HCT116 (cell line): ENCODE data around the gene APOC1. TPM values are rescaled to one million over a fixed set of nuclear protein-coding genes. Genes with fewer than 3 reads are reported as not detected.

Experiments
- ATAC-seq: fragments of 200-7000 bp; cut with Tn5 transposase; 2 replicates; pipeline ENCODE4 v1.9.1; 2020; ENCODE audit warnings: mild to moderate bottlenecking, moderate library complexity
- BruUV-seq: library from RNA; stranded (reverse); fragments of 400-500 nt; replicated peaks from 2 replicates; lab custom pipeline; 2021; lab: Mats Ljungman, UMichigan
- CTCF ChIA-PET: fragments of 300-600 bp; sonication (Branson Sonifier 250); formaldehyde crosslinking; loops from one replicate; lab custom pipeline; 2021; ENCODE audit warnings: antibody characterized with exemption; lab: Charles Lee
- POLR2A ChIA-PET: fragments of 300-600, 350-600 bp; sonication (Branson Sonifier 250); formaldehyde crosslinking; loops from one replicate; lab custom pipeline; 2021; ENCODE audit warnings: antibody characterized with exemption; lab: Charles Lee
- RAD21 ChIA-PET, 2 experiments: fragments of 300-600 bp; sonication (Branson Sonifier 250); formaldehyde crosslinking; loops; one replicate each; lab custom pipeline; 2023; ENCODE audit warnings: low total read pairs in 2 of 2; ENCODE audit not compliant: uncharacterized antibody in 2 of 2, unreplicated experiment in 2 of 2, low non-redundant PET in 1 of 2; lab: Charles Lee
- DNase-seq: peaks from one replicate; pipeline ENCODE4 v3.0.0-alpha.2; 2010; ENCODE audit warnings: low read depth, low spot score
- H2AFZ ChIP-seq: fragments of 200-600 bp; shearing (Covaris generic), sonication (generic); 2 replicates; pipeline ENCODE4 v1.6.1; 2017; ENCODE audit warnings: low read depth, mixed run types, mixed read lengths, antibody characterized with exemption, low read length; ENCODE audit not compliant: poor library complexity, severe bottlenecking
- H3K27ac ChIP-seq: 2 replicates; pipeline ENCODE4 v1.5.1; 2012; ENCODE audit warnings: low read depth, low read length
- H3K27me3 ChIP-seq: fragments of 200-600 bp; sonication (generic); 2 replicates; pipeline ENCODE4 v1.6.1; 2016; ENCODE audit warnings: mixed run types, low read length, mixed read lengths; ENCODE audit not compliant: insufficient read depth
- H3K36me3 ChIP-seq, 2 experiments: fragments of 200-500 bp in 1 of 2; fragments of 200-600 bp in 1 of 2; sonication (Bioruptor generic) in 1 of 2; sonication (generic) in 1 of 2; 2 replicates each; pipeline versions ENCODE4 v1.5.1 to v1.6.1; 2014 to 2016; ENCODE audit warnings: low read length in 2 of 2, inconsistent platforms in 1 of 2, mixed read lengths in 1 of 2, mixed run types in 1 of 2; ENCODE audit not compliant: insufficient read depth in 2 of 2, control insufficient read depth in 1 of 2
- H3K4me1 ChIP-seq, 2 experiments: fragments of 200-600 bp in 1 of 2; sonication (generic) in 1 of 2; 2 replicates each; pipeline versions ENCODE4 v1.5.1 to v1.6.1; 2012 to 2017; ENCODE audit warnings: low read length in 2 of 2, inconsistent platforms in 1 of 2, mild to moderate bottlenecking in 1 of 2, mixed read lengths in 1 of 2, mixed run types in 1 of 2, moderate library complexity in 1 of 2; ENCODE audit not compliant: insufficient read depth in 2 of 2, control insufficient read depth in 1 of 2
- H3K4me2 ChIP-seq: fragments of 200-600 bp; sonication (generic); 2 replicates; pipeline ENCODE4 v1.6.1; 2017; ENCODE audit warnings: mixed run types, low read length, mixed read lengths
- H3K4me3 ChIP-seq, 2 experiments: fragments of 200-600 bp in 1 of 2; sonication (generic) in 1 of 2; replicated peaks in 1 of 2; 2 replicates each; pipeline ENCODE4 v1.5.1; 2011 to 2016; ENCODE audit warnings: low read length in 2 of 2, control low read depth in 1 of 2, low read depth in 1 of 2, mild to moderate bottlenecking in 1 of 2, mixed read lengths in 1 of 2, mixed run types in 1 of 2
- H3K79me2 ChIP-seq: fragments of 200-600 bp; sonication (generic); 2 replicates; pipeline ENCODE4 v1.6.1; 2017; ENCODE audit warnings: mild to moderate bottlenecking, mixed run types, low read length, moderate library complexity, mixed read lengths; ENCODE audit not compliant: insufficient read depth
- H3K9ac ChIP-seq: fragments of 200-600 bp; sonication (generic); 2 replicates; pipeline ENCODE4 v1.6.1; 2016; ENCODE audit warnings: low read length, mixed read lengths
- H3K9me2 ChIP-seq: fragments of 200-600 bp; sonication (generic), shearing (Covaris generic); 2 replicates; pipeline ENCODE4 v1.6.1; 2017; ENCODE audit warnings: mixed run types, mild to moderate bottlenecking, moderate library complexity; ENCODE audit not compliant: insufficient read depth
- H3K9me3 ChIP-seq, 2 experiments: fragments of 200-500 bp in 1 of 2; fragments of 200-600 bp in 1 of 2; sonication (Bioruptor generic) in 1 of 2; sonication (generic) in 1 of 2; 2 replicates each; pipeline ENCODE4 v1.6.1; 2014 to 2017; ENCODE audit warnings: low read length in 2 of 2, mixed read lengths in 2 of 2, inconsistent platforms in 1 of 2, low read depth in 1 of 2, mild to moderate bottlenecking in 1 of 2, mixed run types in 1 of 2, moderate library complexity in 1 of 2; ENCODE audit not compliant: control insufficient read depth in 1 of 2, insufficient read depth in 1 of 2
- H4K20me1 ChIP-seq: fragments of 200-600 bp; sonication (generic), shearing (Covaris generic); 2 replicates; pipeline ENCODE4 v1.6.1; 2017; ENCODE audit warnings: mixed run types, mild to moderate bottlenecking, moderate library complexity; ENCODE audit not compliant: insufficient read depth
- EGR1 ChIP-seq: IDR thresholded peaks from 2 replicates; pipeline ENCODE4 v1.6.1; 2012; ENCODE audit warnings: low read depth
- ELF1 ChIP-seq: IDR thresholded peaks from 2 replicates; pipeline ENCODE4 v1.6.1; 2012; ENCODE audit warnings: low read depth, borderline replicate concordance
- FOSL1 ChIP-seq: IDR thresholded peaks from 2 replicates; pipeline ENCODE4 v1.6.1; 2012; ENCODE audit warnings: low read depth
- JUND ChIP-seq: IDR thresholded peaks from 2 replicates; pipeline ENCODE4 v1.6.1; 2012
- MAX ChIP-seq: IDR thresholded peaks from 2 replicates; pipeline ENCODE4 v1.6.1; 2012
- POLR2A ChIP-seq: IDR thresholded peaks from 2 replicates; pipeline ENCODE4 v1.7.0; 2011; ENCODE audit warnings: borderline replicate concordance; ENCODE audit not compliant: insufficient read depth, insufficient read length; ENCODE audit errors: extremely low read depth
- POLR2AphosphoS5 ChIP-seq: IDR thresholded peaks from 2 replicates; pipeline ENCODE4 v1.6.1; 2011; ENCODE audit warnings: mild to moderate bottlenecking, low read depth, low read length, moderate library complexity
- RAD21 ChIP-seq: IDR thresholded peaks from 2 replicates; pipeline ENCODE4 v1.6.1; 2012; ENCODE audit warnings: low read depth, mild to moderate bottlenecking
- SIN3A ChIP-seq: IDR thresholded peaks from 2 replicates; pipeline ENCODE4 v1.6.1; 2012; ENCODE audit warnings: low read depth
- SP1 ChIP-seq: IDR thresholded peaks from 2 replicates; pipeline ENCODE4 v1.6.1; 2012; ENCODE audit warnings: low read depth
- TCF7L2 ChIP-seq: IDR thresholded peaks from 2 replicates; pipeline ENCODE4 v1.7.0; 2011; ENCODE audit warnings: borderline replicate concordance, inconsistent platforms; ENCODE audit not compliant: insufficient read depth, insufficient read length; ENCODE audit errors: extremely low read depth
- ZBTB33 ChIP-seq: IDR thresholded peaks from 2 replicates; pipeline ENCODE4 v1.6.1; 2011; ENCODE audit warnings: mild to moderate bottlenecking, low read length, moderate library complexity; ENCODE audit not compliant: insufficient replicate concordance; ENCODE audit errors: extremely low read depth
- ZNF274 ChIP-seq: fragments of 200-500 bp; sonication (Bioruptor generic); IDR thresholded peaks from 2 replicates; pipeline ENCODE4 v1.6.1; 2014; ENCODE audit warnings: mild to moderate bottlenecking, low read depth, low read length, inconsistent platforms
- intact Hi-C: fragments of 100-400 bp; cut with micrococcal nuclease; formaldehyde crosslinking; loops from 2 replicates; pipeline ENCODE4 v1.10.0; 2022
- total RNA-seq: library from RNA; stranded (reverse); gene quantifications from one replicate; pipeline ENCODE4 v1.2.1, GENCODE V29; 2021; ENCODE audit not compliant: unreplicated experiment

Gene APOC1
- total RNA-seq, 1 experiment from 2014 or later: 5.1 TPM

- no peak for ATAC-seq
- TF ChIP-seq TCF7L2: no peak
- TF ChIP-seq ELF1: no peak
- no peak for TF ChIP-seq SIN3A
- TF ChIP-seq, all 23 proteins: peak for 0
- BruUV-seq: no TSS peak
- H3K27ac ChIP-seq: no peak overlapping the region; the same call in 1 of the 2 replicates
- H3K4me2 ChIP-seq: no peak overlapping the region
- H3K36me3 ChIP-seq: peaks cover 19 to 64% of the 10 kb centered on the region in 2 experiments
- POLR2A ChIA-PET: no interaction called here
- intact Hi-C loops: no loop called here
- DNase-seq: no peak
- peaks cover 12 to 20% of the 10 kb centered on the region in 2 experiments for H3K4me1 ChIP-seq
- H3K9me3 ChIP-seq: no peaks in the 10 kb centered on the region
- peaks cover 6% of the 10 kb centered on the region; the same call in 1 of the 2 replicates for H4K20me1 ChIP-seq
- H3K79me2 ChIP-seq: peaks cover 74% of the 10 kb centered on the region
- RAD21 ChIA-PET: no interaction called here
- H3K9ac ChIP-seq: no peak overlapping the region
- H3K4me3 ChIP-seq: no peak overlapping the region
- H3K9me2 ChIP-seq: no peaks in the 10 kb centered on the region
- CTCF ChIA-PET: no interaction called here
- H3K27me3 ChIP-seq: no peaks in the 10 kb centered on the region
- no peak overlapping the region for H2AFZ ChIP-seq
These were observed 20.9 kb upstream of the APOC1 start for GRCh38 chr19:44893332-44894051.

- Histone ChIP-seq H4K20me1 (peaks cover 6% of the 10 kb centered on the region; the same call in 1 of the 2 replicates), H3K27me3 (no peaks in the 10 kb centered on the region), H3K9me3 (no peaks in the 10 kb centered on the region), H3K4me1 (peaks cover 12 to 20% of the 10 kb centered on the region in 2 experiments), H3K9ac (no peak overlapping the region), H2AFZ (no peak overlapping the region), H3K79me2 (peaks cover 74% of the 10 kb centered on the region), H3K9me2 (no peaks in the 10 kb centered on the region), H3K4me3 (no peak overlapping the region), H3K27ac (no peak overlapping the region), H3K4me2 (no peak overlapping the region), H3K36me3 (peaks cover 19 to 64% of the 10 kb centered on the region in 2 experiments)
- ChIA-PET POLR2A (interaction anchor here (0.7 kb wide), 1 partner anchor 17 kb away, joined by 3 read pairs; no protein-coding TSS in a partner anchor), CTCF (no interaction called here), RAD21 (no interaction called here)
- DNase-seq (no peak), ATAC-seq (no peak)
- intact Hi-C loops: no loop called here
- TF ChIP-seq FOSL1 (no peak), RAD21 (no peak), MAX (no peak), EGR1 (no peak), POLR2A (no peak), ZNF274 (no peak), ZBTB33 (no peak), SP1 (no peak), POLR2AphosphoS5 (no peak), JUND (no peak)
- no TSS peak for BruUV-seq
These were observed 20.4 kb upstream of the APOC1 start for GRCh38 chr19:44894052-44894400.
